K562 (cell line): ENCODE results near the gene ITGA1.

Experiments used
- BHLHE40 ChIP-seq: IDR thresholded peaks from 2 replicates; pipeline ENCODE4 v1.6.1; 2011; ENCODE audit warnings: low read length, improper control_type of control experiment
- FOXK1 ChIP-seq: sonication (generic); formaldehyde crosslinking; IDR thresholded peaks from 2 replicates; pipeline ENCODE4 v1.8.0; 2022; ENCODE audit warnings: missing genetic modification reagents, mild to moderate bottlenecking, borderline replicate concordance
- ZNF174 ChIP-seq: fragments of 250-450 bp; sonication (Bioruptor Pico); IDR thresholded peaks from 2 replicates; pipeline ENCODE4 v1.4.0; 2020; ENCODE audit warnings: mild to moderate bottlenecking
- TF ChIP-seq, protein P1 (sequence below): fragments of 450-650 bp; IDR thresholded peaks from 2 replicates; pipeline ENCODE4 v1.6.1; 2018; ENCODE audit not compliant: partially characterized antibody
- TF ChIP-seq, protein P2 (sequence below): sonication (generic); formaldehyde crosslinking; IDR thresholded peaks from 2 replicates; pipeline ENCODE4 v1.8.1; 2023; ENCODE audit warnings: mild to moderate bottlenecking, missing genetic modification reagents

DNA sequence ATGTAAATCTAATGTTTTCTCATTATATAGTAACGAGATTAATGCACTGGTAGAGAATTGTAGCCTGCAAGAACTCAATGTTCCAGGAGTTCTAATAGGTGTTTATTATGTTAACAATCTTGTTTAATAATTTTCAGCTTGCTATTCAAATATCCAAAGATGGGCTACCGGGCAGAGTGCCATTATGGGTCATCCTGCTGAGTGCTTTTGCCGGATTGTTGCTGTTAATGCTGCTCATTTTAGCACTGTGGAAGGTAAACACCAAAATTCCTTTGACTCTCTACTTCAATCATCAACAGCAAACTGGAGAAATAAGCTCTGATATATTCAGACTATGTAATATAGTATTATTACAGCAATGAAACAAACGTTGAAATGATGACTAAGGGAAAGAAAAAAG is 159.5 kb downstream of the ITGA1 start:
- TF ChIP-seq, protein P1, sequence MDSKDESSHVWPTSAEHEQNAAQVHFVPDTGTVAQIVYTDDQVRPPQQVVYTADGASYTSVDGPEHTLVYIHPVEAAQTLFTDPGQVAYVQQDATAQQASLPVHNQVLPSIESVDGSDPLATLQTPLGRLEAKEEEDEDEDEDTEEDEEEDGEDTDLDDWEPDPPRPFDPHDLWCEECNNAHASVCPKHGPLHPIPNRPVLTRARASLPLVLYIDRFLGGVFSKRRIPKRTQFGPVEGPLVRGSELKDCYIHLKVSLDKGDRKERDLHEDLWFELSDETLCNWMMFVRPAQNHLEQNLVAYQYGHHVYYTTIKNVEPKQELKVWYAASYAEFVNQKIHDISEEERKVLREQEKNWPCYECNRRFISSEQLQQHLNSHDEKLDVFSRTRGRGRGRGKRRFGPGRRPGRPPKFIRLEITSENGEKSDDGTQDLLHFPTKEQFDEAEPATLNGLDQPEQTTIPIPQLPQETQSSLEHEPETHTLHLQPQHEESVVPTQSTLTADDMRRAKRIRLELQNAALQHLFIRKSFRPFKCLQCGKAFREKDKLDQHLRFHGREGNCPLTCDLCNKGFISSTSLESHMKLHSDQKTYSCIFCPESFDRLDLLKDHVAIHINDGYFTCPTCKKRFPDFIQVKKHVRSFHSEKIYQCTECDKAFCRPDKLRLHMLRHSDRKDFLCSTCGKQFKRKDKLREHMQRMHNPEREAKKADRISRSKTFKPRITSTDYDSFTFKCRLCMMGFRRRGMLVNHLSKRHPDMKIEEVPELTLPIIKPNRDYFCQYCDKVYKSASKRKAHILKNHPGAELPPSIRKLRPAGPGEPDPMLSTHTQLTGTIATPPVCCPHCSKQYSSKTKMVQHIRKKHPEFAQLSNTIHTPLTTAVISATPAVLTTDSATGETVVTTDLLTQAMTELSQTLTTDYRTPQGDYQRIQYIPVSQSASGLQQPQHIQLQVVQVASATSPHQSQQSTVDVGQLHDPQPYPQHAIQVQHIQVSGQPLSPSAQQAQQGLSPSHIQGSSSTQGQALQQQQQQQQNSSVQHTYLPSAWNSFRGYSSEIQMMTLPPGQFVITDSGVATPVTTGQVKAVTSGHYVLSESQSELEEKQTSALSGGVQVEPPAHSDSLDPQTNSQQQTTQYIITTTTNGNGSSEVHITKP = no peak
- TF ChIP-seq, protein P2, sequence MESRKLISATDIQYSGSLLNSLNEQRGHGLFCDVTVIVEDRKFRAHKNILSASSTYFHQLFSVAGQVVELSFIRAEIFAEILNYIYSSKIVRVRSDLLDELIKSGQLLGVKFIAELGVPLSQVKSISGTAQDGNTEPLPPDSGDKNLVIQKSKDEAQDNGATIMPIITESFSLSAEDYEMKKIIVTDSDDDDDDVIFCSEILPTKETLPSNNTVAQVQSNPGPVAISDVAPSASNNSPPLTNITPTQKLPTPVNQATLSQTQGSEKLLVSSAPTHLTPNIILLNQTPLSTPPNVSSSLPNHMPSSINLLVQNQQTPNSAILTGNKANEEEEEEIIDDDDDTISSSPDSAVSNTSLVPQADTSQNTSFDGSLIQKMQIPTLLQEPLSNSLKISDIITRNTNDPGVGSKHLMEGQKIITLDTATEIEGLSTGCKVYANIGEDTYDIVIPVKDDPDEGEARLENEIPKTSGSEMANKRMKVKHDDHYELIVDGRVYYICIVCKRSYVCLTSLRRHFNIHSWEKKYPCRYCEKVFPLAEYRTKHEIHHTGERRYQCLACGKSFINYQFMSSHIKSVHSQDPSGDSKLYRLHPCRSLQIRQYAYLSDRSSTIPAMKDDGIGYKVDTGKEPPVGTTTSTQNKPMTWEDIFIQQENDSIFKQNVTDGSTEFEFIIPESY = no peak
- no peak for TF ChIP-seq BHLHE40
- no peak for TF ChIP-seq ZNF174 (CRISPR knock-in tag)
- TF ChIP-seq FOXK1 = no peak
